Keratinocyte (primary cell): ENCODE measurements around the gene ATXN7. TPM values are rescaled to one million over a fixed set of nuclear protein-coding genes. Genes with fewer than 3 reads are reported as not detected.

Experiments
- DNase-seq: peaks from one replicate; pipeline ENCODE4 v3.0.0-alpha.2; 2011; ENCODE audit warnings: low read depth, missing footprints, low spot score
- FAIRE-seq: peaks from 2 replicates; lab custom pipeline; 2011; peaks lifted over from hg19 to GRCh38; lab: Jason Lieb, UNC
- H2AFZ ChIP-seq: 2 replicates; pipeline ENCODE4 v1.6.0; 2012; ENCODE audit warnings: low read length, control low read depth, inconsistent platforms; ENCODE audit not compliant: control insufficient read depth
- H3K27ac ChIP-seq: 2 replicates; pipeline ENCODE4 v1.5.1; 2011; ENCODE audit warnings: low read length; ENCODE audit not compliant: control insufficient read depth, insufficient read depth
- H3K27me3 ChIP-seq: 3 replicates; pipeline ENCODE4 v1.6.0; 2011; ENCODE audit warnings: low read length; ENCODE audit not compliant: control insufficient read depth, insufficient read depth; ENCODE audit errors: extremely low read depth
- H3K36me3 ChIP-seq, 2 experiments: 2 replicates in 1 of 2; 3 replicates in 1 of 2; pipeline ENCODE4 v1.5.1; 2011; ENCODE audit warnings: low read length in 2 of 2, mild to moderate bottlenecking in 1 of 2; ENCODE audit not compliant: control insufficient read depth in 2 of 2, insufficient read depth in 2 of 2; ENCODE audit errors: extremely low read depth in 1 of 2
- H3K4me1 ChIP-seq: 3 replicates; pipeline ENCODE4 v1.5.1; 2011; ENCODE audit warnings: low read length; ENCODE audit not compliant: control insufficient read depth, insufficient read depth; ENCODE audit errors: extremely low read depth
- H3K4me2 ChIP-seq: 3 replicates; pipeline ENCODE4 v1.6.0; 2011; ENCODE audit warnings: low read depth, low read length; ENCODE audit not compliant: control insufficient read depth, insufficient read depth; ENCODE audit errors: extremely low read depth
- H3K4me3 ChIP-seq, 3 experiments: fragments of 200-600 bp in 1 of 3; sonication (generic) in 1 of 3; 2 replicates in 2 of 3; 3 replicates in 1 of 3; pipeline ENCODE4 v1.5.1; 2011 to 2016; ENCODE audit warnings: low read length in 3 of 3, mild to moderate bottlenecking in 3 of 3, control low read depth in 2 of 3, inconsistent platforms in 1 of 3, low read depth in 1 of 3, mixed read lengths in 1 of 3, mixed run types in 1 of 3, moderate library complexity in 1 of 3; ENCODE audit not compliant: control insufficient read depth in 2 of 3, insufficient read depth in 2 of 3; ENCODE audit errors: extremely low read depth in 1 of 3
- H3K79me2 ChIP-seq: 2 replicates; pipeline ENCODE4 v1.6.0; 2012; ENCODE audit warnings: low read length; ENCODE audit not compliant: control insufficient read depth, insufficient read depth
- H3K9ac ChIP-seq: 3 replicates; pipeline ENCODE4 v1.6.0; 2011; ENCODE audit warnings: low read length; ENCODE audit not compliant: control insufficient read depth, insufficient read depth; ENCODE audit errors: extremely low read depth
- H3K9me1 ChIP-seq: 3 replicates; pipeline ENCODE4 v1.6.0; 2011; ENCODE audit warnings: low read length; ENCODE audit not compliant: control insufficient read depth, insufficient read depth; ENCODE audit errors: extremely low read depth
- H3K9me3 ChIP-seq: 2 replicates; pipeline ENCODE4 v1.5.1; 2012; ENCODE audit warnings: low read depth, low read length; ENCODE audit not compliant: control insufficient read depth
- H4K20me1 ChIP-seq: 3 replicates; pipeline ENCODE4 v1.6.0; 2011; ENCODE audit warnings: low read length; ENCODE audit not compliant: control insufficient read depth, insufficient read depth; ENCODE audit errors: extremely low read depth
- EZH2 ChIP-seq: IDR thresholded peaks from one replicate; pipeline ENCODE4 v1.6.1; 2012; ENCODE audit warnings: inconsistent platforms, mild to moderate bottlenecking, low read length, moderate library complexity
- dilution Hi-C: fragments of 300-500 bp; cut with MboI; formaldehyde crosslinking; loops from one replicate; pipeline ENCODE4 v1.7.0; 2020; ENCODE audit warnings: low sequenced_read_pairs; ENCODE audit not compliant: extremely low pct_ligation_motif_present
- polyA plus RNA-seq, 5 experiments: library from polyadenylated mRNA; depleted of rRNA in 3 of 5; stranded (reverse) in 3 of 5; stranded (forward) in 1 of 5; unstranded in 1 of 5; fragments of >200 nt; gene quantifications; 1 replicate in 1 of 5; 2 replicates in 3 of 5; 3 replicates in 1 of 5; pipeline versions ENCODE4 v1.2.1 to v1.2.3, GENCODE V29; 2011 to 2012; ENCODE audit warnings: missing spikeins in 2 of 5, low read depth in 1 of 5, low replicate concordance in 1 of 5
- TF ChIP-seq, protein P1 (sequence below), 3 experiments: IDR thresholded peaks in 1 of 3; conservative IDR thresholded peaks in 1 of 3; optimal IDR thresholded peaks in 1 of 3; 2 replicates in 2 of 3; 3 replicates in 1 of 3; pipeline versions ENCODE3 to v1.5.1; 2011; ENCODE audit warnings: low read length in 3 of 3, mild to moderate bottlenecking in 3 of 3, moderate library complexity in 2 of 3, control low read depth in 1 of 3, inconsistent platforms in 1 of 3; ENCODE audit not compliant: insufficient read depth in 2 of 3; ENCODE audit errors: extremely low read depth in 1 of 3

The ATXN7 gene
- polyA plus RNA-seq, 1 donor (not counting 4 experiments of a cell fraction or from before 2014, with no cell fraction given): 8.8 TPM

DNA sequence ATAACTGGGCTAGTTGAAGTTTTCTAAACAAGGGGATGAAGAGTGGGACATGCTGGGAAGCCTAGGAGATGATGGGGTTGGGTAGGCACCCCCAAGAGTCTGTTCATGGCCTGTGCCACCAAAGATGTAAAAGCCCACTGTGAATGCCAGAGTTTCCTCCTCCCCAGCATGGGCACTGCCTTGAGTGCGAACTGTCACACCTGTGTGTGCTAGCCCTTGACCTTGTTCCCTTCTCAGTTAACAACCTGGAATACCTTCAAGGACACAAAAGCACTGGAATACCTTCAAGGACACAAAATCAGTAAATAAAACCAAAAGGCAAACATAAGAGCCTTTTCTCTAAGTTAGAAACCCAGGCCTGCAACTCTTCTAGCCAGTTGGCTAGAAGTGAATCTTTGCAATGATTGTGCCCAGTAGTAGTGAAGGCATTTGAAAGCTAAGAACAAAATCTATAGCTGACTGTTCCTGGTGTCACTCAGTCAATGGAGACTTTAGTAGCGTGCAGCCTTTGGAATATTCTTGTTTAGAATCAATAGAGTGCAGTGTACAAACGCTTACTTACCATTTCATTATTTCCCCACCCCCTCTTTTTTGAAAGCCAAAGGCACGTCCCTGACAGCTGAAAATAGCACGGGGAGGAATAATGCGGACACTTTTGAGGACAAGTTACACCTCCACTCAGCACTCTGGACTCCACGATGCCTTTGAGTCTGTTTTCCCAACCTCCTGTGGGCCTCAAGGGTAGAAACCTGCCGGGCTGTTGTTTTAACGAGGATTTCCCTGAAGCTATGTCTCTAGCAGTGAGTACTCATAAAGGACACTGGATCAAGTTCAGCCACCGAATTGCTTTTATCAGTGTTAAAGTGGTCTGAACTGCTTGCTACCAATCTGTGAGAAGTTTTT, 135.4 kb downstream of the ATXN7 start:
- no peak overlapping the region for H2AFZ ChIP-seq
- H3K27ac ChIP-seq: no peak overlapping the region
- no peak overlapping the region for H3K4me2 ChIP-seq
- DNase-seq: no peak
- H3K4me1 ChIP-seq: no peaks in the 10 kb centered on the region
- peaks cover 29 to 37% of the 10 kb centered on the region in 2 experiments for H3K36me3 ChIP-seq
- no peaks in the 10 kb centered on the region for H4K20me1 ChIP-seq
- H3K27me3 ChIP-seq: no peaks in the 10 kb centered on the region
- no peaks in the 10 kb centered on the region for H3K79me2 ChIP-seq
- no peak for TF ChIP-seq EZH2
- TF ChIP-seq, protein P1, sequence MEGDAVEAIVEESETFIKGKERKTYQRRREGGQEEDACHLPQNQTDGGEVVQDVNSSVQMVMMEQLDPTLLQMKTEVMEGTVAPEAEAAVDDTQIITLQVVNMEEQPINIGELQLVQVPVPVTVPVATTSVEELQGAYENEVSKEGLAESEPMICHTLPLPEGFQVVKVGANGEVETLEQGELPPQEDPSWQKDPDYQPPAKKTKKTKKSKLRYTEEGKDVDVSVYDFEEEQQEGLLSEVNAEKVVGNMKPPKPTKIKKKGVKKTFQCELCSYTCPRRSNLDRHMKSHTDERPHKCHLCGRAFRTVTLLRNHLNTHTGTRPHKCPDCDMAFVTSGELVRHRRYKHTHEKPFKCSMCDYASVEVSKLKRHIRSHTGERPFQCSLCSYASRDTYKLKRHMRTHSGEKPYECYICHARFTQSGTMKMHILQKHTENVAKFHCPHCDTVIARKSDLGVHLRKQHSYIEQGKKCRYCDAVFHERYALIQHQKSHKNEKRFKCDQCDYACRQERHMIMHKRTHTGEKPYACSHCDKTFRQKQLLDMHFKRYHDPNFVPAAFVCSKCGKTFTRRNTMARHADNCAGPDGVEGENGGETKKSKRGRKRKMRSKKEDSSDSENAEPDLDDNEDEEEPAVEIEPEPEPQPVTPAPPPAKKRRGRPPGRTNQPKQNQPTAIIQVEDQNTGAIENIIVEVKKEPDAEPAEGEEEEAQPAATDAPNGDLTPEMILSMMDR (optimal IDR thresholded peaks at IDR 0.05 in 1 of 3, IDR thresholded peaks at IDR 0.05 in 1 of 3, conservative IDR thresholded peaks at IDR 0.05 in 1 of 3; ENCODE audit: extremely low read depth in 1 of 3, insufficient read depth in 2 of 3, low read length in 3 of 3): no peak
- H3K9me1 ChIP-seq: no peaks in the 10 kb centered on the region
- FAIRE-seq: no peak
- no peak overlapping the region for H3K4me3 ChIP-seq
- dilution Hi-C loops: no loop called here
- no peak overlapping the region for H3K9ac ChIP-seq
- no peaks in the 10 kb centered on the region for H3K9me3 ChIP-seq

DNA sequence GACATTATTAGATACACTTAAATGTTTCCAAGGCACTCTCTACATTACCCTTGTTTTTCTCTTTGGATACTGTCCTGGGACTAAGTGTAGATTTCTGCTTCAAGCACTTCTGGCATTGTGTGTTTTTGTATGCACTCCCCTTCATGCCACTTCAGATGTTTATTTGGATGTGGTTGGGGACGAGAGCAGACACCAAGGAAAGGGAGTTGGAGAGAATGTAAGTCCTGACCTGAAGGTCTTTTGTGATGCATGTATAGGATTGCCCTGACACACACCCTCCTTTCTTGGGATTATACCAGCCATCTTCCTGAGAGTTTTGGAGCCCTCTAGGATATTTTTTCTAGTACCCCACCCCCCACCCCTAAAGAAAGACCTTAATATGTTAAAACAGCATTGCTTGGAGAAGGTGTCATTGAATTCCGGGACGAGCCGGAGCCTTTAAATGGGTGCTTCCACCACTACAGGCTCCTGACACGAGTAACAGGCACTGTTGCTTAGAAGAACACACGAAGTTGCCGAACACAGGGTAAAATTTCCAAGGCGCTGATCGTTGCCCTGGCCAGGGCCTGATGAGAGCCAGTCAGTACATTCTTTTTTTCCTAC, 136.9 kb downstream of the ATXN7 start:
- no peak for TF ChIP-seq EZH2
- TF ChIP-seq, protein P1 (optimal IDR thresholded peaks at IDR 0.05 in 1 of 3, IDR thresholded peaks at IDR 0.05 in 1 of 3, conservative IDR thresholded peaks at IDR 0.05 in 1 of 3; ENCODE audit: extremely low read depth in 1 of 3, insufficient read depth in 2 of 3, low read length in 3 of 3): no peak
- Histone ChIP-seq H3K4me2 (no peak overlapping the region), H3K36me3 (peaks cover 28% of the 10 kb centered on the region in 2 experiments), H2AFZ (no peak overlapping the region), H3K27me3 (no peaks in the 10 kb centered on the region), H3K4me3 (no peak overlapping the region), H3K9ac (no peak overlapping the region), H3K9me1 (no peaks in the 10 kb centered on the region), H3K79me2 (no peaks in the 10 kb centered on the region), H3K4me1 (no peaks in the 10 kb centered on the region), H4K20me1 (no peaks in the 10 kb centered on the region), H3K27ac (no peak overlapping the region), H3K9me3 (no peaks in the 10 kb centered on the region)
- FAIRE-seq (no peak), DNase-seq (no peak)
- dilution Hi-C loops: no loop called here
